EL (cell line): ENCODE measurements around the gene SLC9A1.

Source experiments
- DNase-seq: peaks from one replicate; pipeline ENCODE4 v3.0.0-alpha.2; 2016

SLC9A1 gene

GRCh38 chr1:27101696-27102095, 53.2 kb downstream of the SLC9A1 start:
- DNase-seq: no peak

- DNase-seq: no peak
Observed at GRCh38 chr1:27101054-27101491, 53.9 kb downstream of the SLC9A1 start.

GRCh38 chr1:27100335-27101053, 54.4 kb downstream of the SLC9A1 start:
- DNase-seq: no peak

- peak; percentile 85 for DNase-seq
Observed at GRCh38 chr1:27099587-27100334, 55.2 kb downstream of the SLC9A1 start.

- DNase-seq: no peak
Observed at GRCh38 chr1:27099135-27099586, 55.8 kb downstream of the SLC9A1 start.

GRCh38 chr1:27098431-27099134, 56.3 kb downstream of the SLC9A1 start:
- DNase-seq: no peak

GRCh38 chr1:27097484-27097917, 57.4 kb downstream of the SLC9A1 start:
- DNase-seq: peak; percentile 78

GRCh38 chr1:27095576-27095975, 59.3 kb downstream of the SLC9A1 start:
- DNase-seq: no peak

- DNase-seq: no peak
Observed at GRCh38 chr1:27092888-27093287, 62.0 kb downstream of the SLC9A1 start.

- no peak for DNase-seq
Observed at GRCh38 chr1:27090911-27091310, 64.0 kb downstream of the SLC9A1 start.

GRCh38 chr1:27087371-27088220, 67.3 kb downstream of the SLC9A1 start:
- no peak for DNase-seq

GRCh38 chr1:27086628-27087027, 68.3 kb downstream of the SLC9A1 start:
- no peak for DNase-seq

- no peak for DNase-seq
Observed at GRCh38 chr1:27086026-27086425, 68.9 kb downstream of the SLC9A1 start.

- no peak for DNase-seq
Observed at GRCh38 chr1:27084107-27084506, 70.8 kb downstream of the SLC9A1 start.

GRCh38 chr1:27077968-27078367, 77.0 kb downstream of the SLC9A1 start:
- no peak for DNase-seq

- DNase-seq: no peak
Observed at GRCh38 chr1:27076803-27077202, 78.1 kb downstream of the SLC9A1 start.

GRCh38 chr1:27074175-27074780, 80.6 kb downstream of the SLC9A1 start:
- DNase-seq: peak; percentile 41

GRCh38 chr1:27071049-27071416, 83.9 kb downstream of the SLC9A1 start:
- peak; percentile 31 for DNase-seq

GRCh38 chr1:27070390-27071048, 84.4 kb downstream of the SLC9A1 start:
- DNase-seq: no peak

- no peak for DNase-seq
Observed at GRCh38 chr1:27068922-27069321, 86.0 kb downstream of the SLC9A1 start.

GRCh38 chr1:27065999-27066630, 88.8 kb downstream of the SLC9A1 start:
- DNase-seq: no peak
